ENCODE data around the gene ADAMTSL1.

ADAMTSL1 gene

GRCh38 chr9:18473652-18474279, at the start of gene ADAMTSL1:
TSS of gene ADAMTSL1 (plus strand) at chr9:18474153. CDS start at chr9:18474233, 80 bp downstream.
- no peak for DNase-seq

GRCh38 chr9:18427691-18428090, 46.3 kb upstream of the ADAMTSL1 start:
- DNase-seq: no peak

- DNase-seq: no peak
Observed at GRCh38 chr9:18428661-18429060, 45.3 kb upstream of the ADAMTSL1 start.

- DNase-seq: no peak
Observed at GRCh38 chr9:18429070-18429469, 44.9 kb upstream of the ADAMTSL1 start.

- no peak for DNase-seq
Observed at GRCh38 chr9:18433620-18434019, 40.3 kb upstream of the ADAMTSL1 start.

- DNase-seq: no peak
Observed at GRCh38 chr9:18437315-18438201, 36.4 kb upstream of the ADAMTSL1 start.

GRCh38 chr9:18438300-18438925, 35.5 kb upstream of the ADAMTSL1 start:
- no peak for DNase-seq

GRCh38 chr9:18438951-18439350, 35.0 kb upstream of the ADAMTSL1 start:
- DNase-seq: no peak

GRCh38 chr9:18441261-18441660, 32.7 kb upstream of the ADAMTSL1 start:
- no peak for DNase-seq

- DNase-seq: peak; percentile 29
Observed at GRCh38 chr9:18442629-18443491, 31.1 kb upstream of the ADAMTSL1 start.

- DNase-seq: no peak
Observed at GRCh38 chr9:18447131-18447530, 26.8 kb upstream of the ADAMTSL1 start.

- no peak for DNase-seq
Observed at GRCh38 chr9:18447541-18447940, 26.4 kb upstream of the ADAMTSL1 start.

- DNase-seq: no peak
Observed at GRCh38 chr9:18448101-18448500, 25.9 kb upstream of the ADAMTSL1 start.

- DNase-seq: no peak
Observed at GRCh38 chr9:18451406-18451805, 22.5 kb upstream of the ADAMTSL1 start.

GRCh38 chr9:18452276-18452675, 21.7 kb upstream of the ADAMTSL1 start:
- DNase-seq: no peak

- no peak for DNase-seq
Observed at GRCh38 chr9:18456624-18457237, 17.2 kb upstream of the ADAMTSL1 start.

GRCh38 chr9:18457510-18457909, 16.4 kb upstream of the ADAMTSL1 start:
- DNase-seq: no peak

- no peak for DNase-seq
Observed at GRCh38 chr9:18459962-18460584, 13.9 kb upstream of the ADAMTSL1 start.

GRCh38 chr9:18461496-18461895, 12.5 kb upstream of the ADAMTSL1 start:
- no peak for DNase-seq

GRCh38 chr9:18463991-18464390, 10.0 kb upstream of the ADAMTSL1 start:
- DNase-seq: no peak

- no peak for DNase-seq
Observed at GRCh38 chr9:18466101-18466500, 7.9 kb upstream of the ADAMTSL1 start.

- DNase-seq: no peak
Observed at GRCh38 chr9:18467696-18468095, 6.3 kb upstream of the ADAMTSL1 start.

All from CD4-positive, alpha-beta T cell treated with Interleukin-21 for 1 hour (primary cell).